ENCODE measurements around the gene MBNL1.

Gene MBNL1

GRCh38 chr3:152253514-152253913 lies 15.2 kb upstream of the MBNL1 start:
- no peak for DNase-seq (ENCODE audit: low spot score)

GRCh38 chr3:152254041-152254440 lies 14.7 kb upstream of the MBNL1 start:
- no peak for DNase-seq (ENCODE audit: low spot score)

DNA sequence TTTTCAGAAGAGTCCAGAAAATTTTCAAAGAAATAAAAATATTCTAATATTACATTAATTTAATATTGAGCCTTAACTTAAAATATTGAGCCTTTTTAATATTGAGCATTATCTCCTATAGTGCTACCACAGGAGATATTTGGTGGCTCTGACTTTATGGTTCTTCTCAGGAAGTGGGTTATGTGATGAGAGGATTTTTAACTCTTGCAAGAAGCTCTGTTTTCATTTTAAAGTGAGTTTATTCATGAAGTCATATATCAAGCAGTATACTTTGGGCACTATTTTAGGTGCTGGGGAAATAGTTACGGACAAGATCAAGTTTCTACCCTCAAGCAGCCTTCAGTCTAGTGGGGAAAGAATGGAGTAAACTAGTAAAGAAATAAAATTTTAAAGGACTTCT lies 13.4 kb upstream of the MBNL1 start:
- DNase-seq (ENCODE audit: low spot score), result no peak

DNA sequence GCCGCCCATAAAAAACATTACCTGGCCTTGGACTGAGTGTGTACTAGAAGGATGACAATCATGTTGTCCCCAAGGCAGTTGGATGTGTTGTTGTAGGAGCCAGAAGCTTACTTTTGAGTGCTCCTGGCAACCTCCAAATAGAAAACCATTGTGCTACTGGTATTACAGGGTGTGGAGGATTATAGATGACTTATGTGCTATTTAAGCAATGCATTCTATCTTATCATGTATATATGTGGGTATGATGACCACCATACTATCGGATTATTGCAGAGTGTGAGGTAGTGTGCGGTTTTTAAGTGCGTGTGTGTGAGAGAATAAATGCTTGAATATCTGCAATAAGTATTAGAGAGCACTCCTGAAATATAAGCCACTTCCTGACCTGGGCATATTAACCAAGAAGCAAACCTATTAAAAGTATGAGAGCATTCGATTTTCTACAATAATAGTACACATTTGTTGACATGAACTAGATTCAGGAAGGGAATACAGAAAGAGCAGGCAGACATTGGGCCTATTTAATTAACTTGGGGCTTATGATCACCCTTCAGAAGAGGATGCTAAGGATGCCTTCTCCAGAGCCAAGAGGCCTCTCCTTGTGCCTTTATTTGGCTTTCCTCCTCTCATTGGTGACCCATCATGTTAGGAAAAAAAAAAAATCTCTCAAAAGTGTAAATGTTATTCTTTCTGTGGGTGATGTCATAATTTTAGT lies 11.7 kb upstream of the MBNL1 start:
- DNase-seq (ENCODE audit: low spot score), result no peak

- peak; percentile 67 for DNase-seq (ENCODE audit: low spot score)
Measured at GRCh38 chr3:152257563-152258035, 11.1 kb upstream of the MBNL1 start.

- DNase-seq (ENCODE audit: low spot score), result peak; percentile 90
Measured at GRCh38 chr3:152258448-152259393, 10.0 kb upstream of the MBNL1 start.

GRCh38 chr3:152259468-152259867 lies 9.3 kb upstream of the MBNL1 start:
- no peak for DNase-seq (ENCODE audit: low spot score)

- no peak for DNase-seq (ENCODE audit: low spot score)
Measured at GRCh38 chr3:152260026-152260425, 8.7 kb upstream of the MBNL1 start.

DNA sequence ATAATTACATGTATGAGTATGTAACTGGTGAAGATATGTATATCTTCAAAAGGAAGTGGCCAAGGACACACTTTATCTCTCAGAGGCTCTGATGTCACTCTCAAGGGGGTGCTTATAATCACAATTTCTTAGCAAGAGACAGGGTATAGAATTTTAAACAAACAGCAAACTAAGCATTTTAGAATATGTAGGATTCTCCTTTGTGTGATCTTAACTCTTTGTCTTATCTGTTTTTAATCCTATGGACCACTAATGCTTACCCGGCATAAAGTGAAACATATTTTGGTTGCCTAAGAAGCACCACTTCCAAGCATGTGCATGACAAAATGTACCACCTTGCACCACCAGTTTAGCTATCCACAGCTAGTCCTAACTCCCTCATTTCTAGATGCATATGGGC lies 8.2 kb upstream of the MBNL1 start:
- no peak for DNase-seq (ENCODE audit: low spot score)

- no peak for DNase-seq (ENCODE audit: low spot score)
Measured at GRCh38 chr3:152261329-152261728, 7.4 kb upstream of the MBNL1 start.

GRCh38 chr3:152263711-152264110 lies 5.0 kb upstream of the MBNL1 start:
- no peak for DNase-seq (ENCODE audit: low spot score)

DNA sequence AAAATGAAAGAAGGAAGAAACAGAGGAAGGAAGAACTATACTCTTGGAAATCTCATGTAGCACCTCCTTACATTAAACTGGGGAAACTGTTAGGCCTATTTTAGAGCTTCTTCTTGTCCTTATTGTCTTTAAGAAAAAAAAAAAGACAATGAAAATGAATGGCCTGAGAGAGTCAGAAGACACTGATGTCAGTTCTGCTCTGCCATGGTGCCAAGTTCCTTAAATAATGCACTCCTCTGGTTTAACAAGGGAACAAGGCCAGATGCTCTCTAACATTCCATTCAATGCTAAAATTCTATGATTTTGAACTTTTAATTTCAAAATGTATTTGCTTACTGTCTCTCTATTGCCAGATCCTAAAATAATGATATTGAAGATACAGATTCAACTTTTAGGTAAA lies 4.4 kb upstream of the MBNL1 start:
- DNase-seq (ENCODE audit: low spot score), result no peak

- no peak for DNase-seq (ENCODE audit: low spot score)
Measured at GRCh38 chr3:152266221-152266995, 2.3 kb upstream of the MBNL1 start.

- DNase-seq (ENCODE audit: low spot score), result no peak
Measured at GRCh38 chr3:152267831-152268554, 736 bp upstream of the MBNL1 start.

DNA sequence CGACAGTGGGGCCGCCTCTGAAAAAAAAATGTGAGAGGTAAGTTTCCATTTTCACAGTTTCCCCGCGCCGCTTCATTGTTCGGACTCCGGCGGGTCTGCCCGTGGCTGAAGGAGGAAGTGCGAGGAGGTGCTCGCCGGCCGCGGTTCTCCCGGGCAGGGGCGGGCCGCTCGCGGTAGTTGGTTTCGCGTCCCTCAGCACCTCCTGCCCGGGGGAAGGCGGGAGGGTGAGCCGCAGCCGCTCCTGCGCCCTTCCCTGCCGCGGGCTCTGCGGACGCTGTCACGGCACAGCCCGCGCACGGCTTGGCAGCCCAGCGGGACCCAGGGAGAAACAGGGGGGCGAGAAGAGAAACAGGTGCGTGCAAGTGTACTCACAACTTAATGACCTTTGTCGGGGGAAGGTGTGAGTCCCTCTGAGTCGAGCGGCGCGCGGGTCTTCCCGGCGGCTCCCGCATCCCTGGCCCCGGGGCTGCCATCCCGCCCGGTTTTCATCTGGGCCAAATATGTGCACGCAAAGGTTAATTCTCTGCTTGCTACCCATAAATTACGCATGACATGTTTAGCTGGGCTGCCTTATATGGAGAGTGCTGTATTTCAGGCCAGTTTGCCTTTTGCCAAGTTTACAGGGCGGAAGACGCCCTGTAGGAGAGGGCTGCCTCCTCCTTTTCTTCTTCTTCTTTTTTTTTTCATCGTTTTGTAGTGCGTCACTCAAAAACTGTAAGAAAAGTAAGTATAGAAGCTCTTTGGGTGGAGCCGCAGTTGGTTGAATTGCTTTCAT lies 514 bp downstream of the MBNL1 start:
- DNase-seq (ENCODE audit: low spot score), result peak; percentile 76

GRCh38 chr3:152269831-152270734 lies 1.4 kb downstream of the MBNL1 start:
- peak; percentile 53 for DNase-seq (ENCODE audit: low spot score)

DNA sequence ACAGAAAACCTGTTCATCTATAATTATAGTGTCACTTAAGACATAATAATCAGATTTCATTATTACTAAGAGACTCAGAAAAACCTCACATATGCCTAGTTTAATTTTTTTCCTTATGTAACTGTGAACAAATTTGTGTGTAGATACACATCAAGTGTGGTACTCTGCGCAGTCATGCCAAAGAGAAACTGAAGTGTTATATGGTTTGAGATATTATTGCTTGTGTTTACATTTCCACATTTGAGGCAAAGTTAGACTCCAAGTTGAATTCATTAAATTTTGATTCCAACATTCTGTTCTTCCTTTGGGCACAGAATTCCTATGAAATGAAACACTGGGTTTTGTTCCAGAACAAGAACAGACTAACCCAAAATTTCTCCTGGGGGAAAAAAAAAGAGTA lies 2.2 kb downstream of the MBNL1 start:
- DNase-seq (ENCODE audit: low spot score), result no peak

GRCh38 chr3:152271501-152272236 lies 2.9 kb downstream of the MBNL1 start:
- no peak for DNase-seq (ENCODE audit: low spot score)

DNA sequence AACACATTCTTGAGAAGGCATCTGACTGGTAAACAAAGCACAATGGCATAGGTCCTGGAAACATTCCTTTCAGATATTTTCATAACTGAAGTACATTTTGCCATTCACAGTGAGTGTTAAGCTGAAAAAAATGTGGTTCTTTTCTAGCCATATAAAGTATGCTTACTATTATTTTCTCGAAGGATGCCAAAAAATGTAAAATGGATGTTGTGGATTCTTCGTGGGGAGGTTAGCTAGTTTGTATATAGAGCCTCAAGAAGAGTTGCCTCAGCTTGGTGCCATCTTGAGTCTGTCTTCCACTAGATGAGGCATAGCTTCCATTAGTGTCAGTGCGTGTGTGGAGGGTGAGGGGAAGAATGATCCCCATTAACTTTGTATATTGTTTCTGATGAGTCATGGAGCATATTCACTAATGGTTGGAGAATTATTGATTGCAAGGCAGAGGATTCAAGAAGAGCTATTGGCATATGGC lies 4.1 kb downstream of the MBNL1 start:
- peak; percentile 40 for DNase-seq (ENCODE audit: low spot score)
